Activated CD4-positive, alpha-beta T cell treated with anti-CD3 and anti-CD28 coated beads, Interleukin-2, Interleukin-6, amounts not matched to agents 100 ng/mL and 50 ng/mL, durations not matched to agents 16 hours and 8 hours (primary cell): Measurements from ENCODE around the gene ABCC11.
A peak's percentile ranks its signal among the peaks of the same experiment; 100 is the strongest.

Experiments used
- DNase-seq: peaks from one replicate; pipeline ENCODE4 v3.0.0-alpha.2; 2020

ABCC11 gene

DNA sequence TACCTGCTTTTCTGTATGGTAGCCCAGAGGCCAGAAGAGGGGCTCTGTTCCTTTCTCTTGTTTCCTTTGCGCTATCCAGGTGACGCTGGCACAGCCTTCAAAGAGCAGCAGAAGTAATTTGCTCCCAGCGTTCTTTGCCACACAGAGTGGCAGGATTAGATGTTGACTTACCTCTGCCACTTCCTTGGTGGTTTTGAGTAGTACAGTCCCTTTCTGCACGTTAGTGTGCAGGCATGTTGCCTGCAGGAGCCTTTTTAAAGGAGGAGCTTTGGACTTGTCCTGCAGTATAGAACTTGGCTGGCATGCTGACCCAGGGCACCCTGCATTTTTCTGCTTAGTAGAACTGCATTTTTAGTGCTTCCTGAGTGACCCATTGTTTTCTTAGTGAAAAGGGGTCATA, at the start of gene ABCC11:
TSS of gene ABCC11 (minus strand) at position 229 of the 400 bp plus-strand sequence. CDS start 15,618 bp downstream, outside the sequence.
- peak; percentile 19 for DNase-seq

DNA sequence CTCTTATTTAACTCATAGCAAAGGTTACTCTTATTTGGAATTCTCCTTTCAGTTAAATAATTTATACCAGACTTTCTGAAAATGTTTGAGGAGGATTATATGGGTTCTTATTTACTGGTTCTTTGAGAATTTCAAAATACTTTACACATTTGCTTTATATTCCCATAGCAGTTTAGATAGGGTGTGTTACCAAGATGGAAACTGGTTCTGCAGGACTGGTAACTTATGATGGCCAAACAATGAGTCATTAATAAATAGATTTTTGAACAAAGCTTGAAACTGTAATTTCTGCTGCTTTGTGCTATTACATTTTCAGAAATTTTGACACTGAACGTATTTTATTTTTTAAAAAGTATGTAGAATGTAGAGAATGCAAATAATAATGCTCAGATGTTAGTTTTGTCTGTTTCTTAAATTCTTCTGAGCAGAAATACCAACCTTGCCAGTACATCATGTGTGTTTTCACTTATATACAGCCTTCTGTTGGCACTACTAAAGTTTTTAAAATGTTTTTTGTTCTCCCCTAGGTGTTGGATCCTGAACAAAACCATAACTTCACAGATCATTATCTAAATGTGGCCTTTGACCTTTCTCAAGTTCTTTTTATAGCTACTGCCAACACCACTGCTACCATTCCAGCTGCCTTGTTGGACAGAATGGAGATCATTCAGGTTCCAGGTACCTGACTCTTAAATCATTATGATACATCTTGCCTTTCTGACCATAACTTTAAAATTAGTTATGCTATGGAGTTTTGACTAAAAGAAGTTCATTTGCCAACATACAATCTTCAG, 48.3 kb upstream of the ABCC11 start:
- no peak for DNase-seq

DNA sequence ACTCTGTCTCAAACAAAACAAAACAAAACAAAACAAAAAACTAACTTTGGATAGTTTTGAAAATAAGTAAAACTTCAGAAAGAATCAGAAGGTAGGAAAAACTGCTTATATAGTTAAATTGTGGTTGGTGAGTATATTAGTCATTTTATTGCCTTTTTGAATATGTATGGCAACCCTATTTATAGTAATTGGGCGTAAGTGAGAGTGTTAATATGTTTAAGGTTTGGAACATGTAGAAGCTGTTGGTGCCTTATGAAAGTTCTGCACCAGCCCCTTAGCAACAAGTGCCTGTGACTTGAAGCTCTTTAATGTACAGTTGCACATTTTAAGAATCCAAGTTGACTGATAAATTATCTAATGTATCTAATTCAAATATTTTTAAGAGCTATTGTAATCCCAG, 47.4 kb upstream of the ABCC11 start:
- DNase-seq, result no peak

GRCh38 chr16:48292452-48292851, 45.1 kb upstream of the ABCC11 start:
- no peak for DNase-seq

GRCh38 chr16:48291754-48292153, 44.4 kb upstream of the ABCC11 start:
- no peak for DNase-seq

DNA sequence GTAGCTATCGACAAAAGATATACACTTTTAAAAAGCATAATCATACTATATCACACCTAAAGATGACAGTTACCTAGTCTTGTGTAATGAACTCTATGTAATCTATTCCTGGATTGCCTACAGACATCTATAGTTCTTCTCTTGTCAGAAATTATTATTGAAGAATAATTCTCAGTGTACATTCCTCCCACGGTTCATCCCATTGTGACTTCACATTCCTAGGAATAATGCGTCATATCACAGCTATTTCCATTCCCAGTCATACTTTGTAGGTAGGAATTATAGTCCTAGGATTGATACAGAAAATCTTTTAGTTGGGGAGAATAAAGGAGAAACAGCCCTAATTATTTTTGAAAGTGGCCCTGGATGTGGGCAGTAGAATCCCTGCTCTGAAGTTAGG, 44.0 kb upstream of the ABCC11 start:
- DNase-seq, result no peak

DNA sequence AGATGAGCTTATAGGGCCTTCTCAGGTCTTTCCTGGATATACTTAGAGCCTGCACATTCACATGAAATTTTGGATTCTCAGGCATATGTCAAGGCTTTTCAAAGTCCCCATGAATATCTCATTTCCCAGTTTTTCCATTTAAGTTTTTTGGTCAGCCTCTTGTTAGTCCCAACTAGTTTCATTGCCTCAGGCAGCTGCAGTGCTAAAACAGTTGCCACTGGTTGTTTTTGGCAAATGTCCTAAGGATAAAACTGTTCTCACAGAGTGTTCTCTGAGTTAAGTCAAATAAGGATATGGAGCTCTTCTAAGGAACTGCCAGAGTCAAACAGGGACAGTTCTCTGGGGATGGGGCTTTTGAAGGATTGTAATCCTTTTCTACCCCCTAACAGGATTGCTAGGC, 39.9 kb upstream of the ABCC11 start:
- no peak for DNase-seq

- peak; percentile 12 for DNase-seq
Observed at GRCh38 chr16:48284772-48285409, 37.6 kb upstream of the ABCC11 start.

DNA sequence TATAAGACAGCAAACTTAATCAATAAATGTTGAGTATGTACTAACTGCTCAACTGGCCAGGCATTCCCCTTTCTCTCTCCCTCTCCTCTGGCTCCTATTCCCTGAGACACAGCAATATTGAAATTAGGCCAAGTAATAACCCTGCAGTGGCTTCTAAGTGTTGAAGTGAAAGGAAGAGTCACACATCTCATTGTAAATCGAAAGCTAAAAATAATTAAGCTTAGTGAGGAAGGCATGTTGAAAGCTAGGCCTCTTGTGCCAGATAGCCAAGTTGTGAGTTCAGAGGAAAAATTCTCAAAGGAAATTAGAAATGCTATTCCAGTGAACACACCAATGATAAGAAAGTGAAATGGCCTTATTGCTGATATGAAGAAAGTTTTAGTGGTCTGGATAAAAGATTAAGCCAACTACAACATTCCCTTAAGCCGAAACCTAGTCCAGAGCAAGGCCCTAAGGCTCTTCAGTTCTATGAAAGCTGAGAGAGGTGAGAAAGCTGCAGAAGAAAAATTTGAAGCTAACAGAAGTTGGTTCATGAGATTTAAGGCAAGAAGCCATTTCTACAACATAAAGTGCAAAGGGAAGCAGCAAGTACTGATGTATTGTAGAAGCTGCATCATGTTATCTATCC, 35.4 kb upstream of the ABCC11 start:
- no peak for DNase-seq

GRCh38 chr16:48280546-48280945, 33.2 kb upstream of the ABCC11 start:
- DNase-seq, result no peak

- DNase-seq, result no peak
Observed at GRCh38 chr16:48279199-48279598, 31.9 kb upstream of the ABCC11 start.

DNA sequence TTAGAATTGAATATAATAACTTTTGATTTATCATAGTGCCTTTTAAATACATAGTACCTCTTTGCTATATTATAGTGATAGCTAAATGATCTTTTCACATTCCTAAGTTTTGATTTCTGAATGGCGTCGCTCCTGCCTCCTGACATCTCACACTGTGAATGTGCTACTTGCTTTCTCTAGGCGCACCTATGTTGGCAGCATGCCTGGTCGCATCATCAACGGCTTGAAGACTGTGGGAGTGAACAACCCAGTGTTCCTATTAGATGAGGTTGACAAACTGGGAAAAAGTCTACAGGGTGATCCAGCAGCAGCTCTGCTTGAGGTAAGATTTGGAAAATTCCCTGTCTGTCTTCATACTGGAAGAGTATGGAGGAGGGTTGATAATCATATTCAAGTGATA, 29.8 kb upstream of the ABCC11 start:
- DNase-seq, result no peak

GRCh38 chr16:48276102-48276501, 28.8 kb upstream of the ABCC11 start:
- no peak for DNase-seq

DNA sequence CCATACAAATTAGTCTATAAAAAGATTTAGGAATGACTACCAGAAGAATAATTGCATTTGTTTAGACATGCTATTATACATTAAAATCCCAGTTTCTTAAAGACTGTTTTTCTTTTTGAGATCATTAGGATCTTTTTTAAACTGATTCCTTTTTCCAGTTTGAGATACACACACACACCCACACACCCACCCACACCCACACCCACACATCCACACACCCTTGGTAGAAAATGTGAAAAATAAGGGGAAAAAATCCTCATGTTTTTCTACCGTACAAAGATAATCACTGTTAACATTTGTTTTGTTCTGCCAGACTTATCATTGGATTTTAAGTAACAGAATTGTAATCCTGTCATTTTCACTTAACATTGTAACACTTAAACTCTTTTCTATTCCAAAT, 27.1 kb upstream of the ABCC11 start:
- no peak for DNase-seq

DNA sequence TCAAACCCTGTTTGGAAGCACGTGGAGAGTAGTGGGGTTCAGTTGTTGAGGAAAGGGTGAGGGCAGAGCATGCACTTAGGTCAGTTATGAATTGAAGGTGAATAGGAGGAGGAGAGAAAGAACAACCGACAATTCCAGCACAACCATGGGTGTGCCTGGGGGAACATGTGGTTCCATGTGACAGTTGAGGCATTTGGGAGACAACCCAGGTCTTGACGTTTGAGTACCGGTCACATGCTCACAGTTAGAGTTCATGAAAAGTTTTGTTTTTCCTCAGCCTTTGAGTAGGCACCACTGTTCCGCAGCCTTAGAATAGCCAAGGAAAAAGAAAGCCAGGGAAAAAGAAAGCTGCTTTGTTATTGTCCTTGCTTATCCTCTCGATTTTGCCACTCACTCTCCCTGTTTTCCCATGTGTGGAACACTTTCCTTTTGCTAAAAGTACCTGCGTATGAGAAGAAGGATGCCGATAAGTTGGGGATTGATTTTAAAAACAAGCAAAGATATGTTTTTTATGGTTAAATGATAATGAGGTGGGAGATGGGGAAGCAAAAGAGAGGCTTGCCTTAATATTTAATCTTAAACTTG, 25.6 kb upstream of the ABCC11 start:
- no peak for DNase-seq

DNA sequence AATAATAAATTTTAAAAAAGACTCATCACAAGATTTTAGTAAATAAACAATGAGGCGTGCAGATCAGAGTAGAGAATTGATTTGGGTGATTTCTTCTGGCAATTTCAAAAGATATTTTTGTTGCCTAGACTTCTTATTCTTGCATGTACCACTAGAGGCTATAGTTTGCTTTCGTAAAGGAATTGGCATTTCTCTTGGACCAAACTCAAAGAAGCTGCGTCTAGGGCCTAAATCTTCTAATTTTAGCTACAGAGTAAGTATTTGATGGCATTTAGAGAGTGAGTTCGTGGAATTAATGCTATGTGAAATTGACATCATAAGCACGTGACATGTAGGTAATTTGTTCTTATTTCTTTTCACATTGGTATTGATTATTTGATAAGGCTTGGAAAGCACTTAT, 24.4 kb upstream of the ABCC11 start:
- no peak for DNase-seq

DNA sequence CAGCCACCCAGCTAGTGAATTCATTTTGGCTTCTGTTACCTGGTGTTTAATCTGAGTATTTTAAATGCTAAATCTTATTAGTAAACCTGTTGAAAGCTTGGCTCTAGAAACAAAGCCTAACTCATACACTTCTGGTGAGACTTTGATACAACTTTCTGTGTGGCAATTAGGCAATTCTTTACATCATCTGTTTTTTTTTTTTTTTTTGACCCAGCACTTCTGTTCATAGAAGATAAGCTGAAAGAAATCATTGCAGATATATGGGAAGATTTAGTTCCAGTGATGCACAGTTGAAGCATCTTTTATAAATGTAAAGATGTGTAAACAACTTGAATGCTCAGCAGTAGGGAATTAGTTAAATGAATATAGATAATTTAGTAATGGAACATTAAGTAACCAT, 21.7 kb upstream of the ABCC11 start:
- no peak for DNase-seq

DNA sequence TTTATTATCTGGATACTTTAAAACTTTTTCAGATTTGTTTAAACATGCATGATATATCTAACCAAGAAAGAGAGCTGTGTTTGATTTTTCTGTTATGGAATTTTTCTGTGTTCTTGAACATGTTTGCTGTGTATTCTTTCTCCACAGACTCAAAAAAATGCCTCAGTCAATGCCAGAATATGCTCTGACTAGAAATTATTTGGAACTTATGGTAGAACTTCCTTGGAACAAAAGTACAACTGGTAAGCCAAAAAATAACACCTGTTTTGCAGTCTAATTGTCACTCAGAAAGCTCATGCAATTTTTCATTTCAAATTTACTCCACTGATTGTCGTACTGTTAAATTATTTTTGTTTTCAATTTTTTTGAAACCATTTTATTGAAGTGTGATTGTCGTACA, 15.3 kb upstream of the ABCC11 start:
- no peak for DNase-seq

- DNase-seq, result no peak
Observed at GRCh38 chr16:48261569-48261968, 14.2 kb upstream of the ABCC11 start.

GRCh38 chr16:48256579-48257177, 9.3 kb upstream of the ABCC11 start:
- no peak for DNase-seq

GRCh38 chr16:48252013-48252412, 4.7 kb upstream of the ABCC11 start:
- DNase-seq, result no peak

DNA sequence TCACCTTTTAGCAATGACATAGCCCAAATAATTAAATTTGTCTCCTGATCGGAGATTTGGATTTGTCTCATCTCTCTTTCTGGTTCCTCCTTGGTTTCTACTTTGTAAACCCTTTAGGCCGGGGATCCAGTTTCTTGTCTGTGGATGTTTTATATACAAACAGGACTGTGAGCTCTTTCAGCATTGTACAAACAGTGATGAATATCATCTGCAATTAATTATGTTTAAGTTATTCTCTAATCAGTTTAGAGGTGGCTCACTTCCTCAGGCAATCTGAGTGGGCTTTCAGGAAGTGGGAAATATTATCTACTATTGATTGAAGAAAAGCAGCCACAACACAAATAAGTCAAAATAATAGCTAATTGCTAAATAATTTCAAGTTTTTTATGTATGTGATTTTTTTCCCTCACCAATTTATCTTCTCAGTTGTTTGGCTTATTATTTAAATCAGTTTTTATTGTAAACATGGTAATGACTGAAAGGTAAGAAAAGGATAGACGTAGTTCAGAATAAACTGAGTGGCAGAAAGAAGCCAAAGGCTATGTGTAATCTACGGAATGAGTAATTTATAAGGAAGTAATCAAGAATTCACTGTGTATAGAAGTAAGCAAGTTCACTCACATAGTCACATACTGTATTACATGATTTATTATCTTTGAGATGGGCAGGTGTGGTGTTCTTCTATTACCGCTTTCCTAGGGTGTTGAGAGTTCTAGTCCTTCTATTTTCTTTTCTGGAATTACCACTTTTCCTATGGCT, 3.4 kb upstream of the ABCC11 start:
- DNase-seq, result no peak

DNA sequence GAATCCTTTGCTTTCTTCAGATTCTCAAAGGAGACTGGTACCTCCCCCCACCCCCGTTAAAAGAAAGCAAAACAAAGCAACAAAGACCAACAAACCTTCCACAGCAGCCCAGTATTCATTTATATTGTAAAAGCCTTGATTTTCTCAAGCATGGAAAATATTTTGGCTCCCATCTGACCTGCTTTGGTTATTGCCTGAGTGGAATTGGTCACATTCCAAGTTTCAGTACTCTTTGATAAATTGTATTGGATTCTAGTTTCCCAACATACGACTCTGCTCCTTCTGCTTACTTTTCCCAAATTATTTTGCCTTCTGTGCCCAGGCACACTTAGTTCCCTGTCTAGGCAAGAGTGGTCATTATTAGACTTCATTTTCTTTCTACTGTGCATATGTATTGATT, 1.3 kb downstream of the ABCC11 start:
- DNase-seq, result no peak
